Caco-2 (cell line): ENCODE measurements around the gene RNF2. TPM values are rescaled to one million over a fixed set of nuclear protein-coding genes. Genes with fewer than 3 reads are reported as not detected.
"Not testable (repeated sequence)": the region's sequence is repeated elsewhere in the genome, so short reads cannot be mapped to it uniquely, and the experiment has no call there.

ENCODE experiments used
- BruUV-seq: library from RNA; stranded (reverse); fragments of 400-500 nt; replicated peaks from 2 replicates; lab custom pipeline; 2021; lab: Mats Ljungman, UMichigan
- CTCF ChIA-PET: fragments of 300-600 bp; sonication (Branson Sonifier 250); formaldehyde crosslinking; loops from one replicate; lab custom pipeline; 2022; ENCODE audit warnings: antibody characterized with exemption; lab: Charles Lee
- POLR2A ChIA-PET: fragments of 300-600 bp; sonication (Branson Sonifier 250); formaldehyde crosslinking; loops from one replicate; lab custom pipeline; 2022; ENCODE audit warnings: antibody characterized with exemption; lab: Charles Lee
- DNase-seq, 2 experiments: peaks; one replicate each; pipeline versions ENCODE4 v3.0.0 to v3.0.0-alpha.2; 2020 to 2022
- H3K27me3 ChIP-seq: replicated peaks from 2 replicates; pipeline ENCODE4 v1.6.0; 2011; ENCODE audit warnings: low read length; ENCODE audit not compliant: control insufficient read depth, insufficient read depth
- H3K36me3 ChIP-seq: 2 replicates; pipeline ENCODE4 v1.5.1; 2011; ENCODE audit warnings: low read length; ENCODE audit not compliant: control insufficient read depth, insufficient read depth
- H3K4me1 ChIP-seq: fragments of 250-450 bp; sonication (Bioruptor Pico); 2 replicates; pipeline ENCODE4 v1.5.1; 2020; ENCODE audit warnings: mild to moderate bottlenecking
- H3K4me3 ChIP-seq: 2 replicates; pipeline ENCODE4 v1.5.1; 2011; ENCODE audit warnings: low read depth, mild to moderate bottlenecking, control low read depth, low read length
- H3K9me3 ChIP-seq: fragments of 250-450 bp; sonication (Bioruptor Pico); 2 replicates; pipeline ENCODE4 v1.5.1; 2020; ENCODE audit warnings: mild to moderate bottlenecking, moderate library complexity
- H3K27ac Mint-ChIP-seq: one replicate; pipeline ENCODE4 v1.8.0; 2022; ENCODE audit warnings: mixed read lengths; ENCODE audit not compliant: unreplicated experiment
- H3K27me3 Mint-ChIP-seq: one replicate; pipeline ENCODE4 v1.8.0; 2022; ENCODE audit warnings: mixed read lengths; ENCODE audit not compliant: insufficient read depth, unreplicated experiment
- H3K36me3 Mint-ChIP-seq: one replicate; pipeline ENCODE4 v1.8.0; 2022; ENCODE audit warnings: mild to moderate bottlenecking, mixed read lengths; ENCODE audit not compliant: insufficient read depth, unreplicated experiment
- H3K4me1 Mint-ChIP-seq: one replicate; pipeline ENCODE4 v1.8.0; 2022; ENCODE audit warnings: low read depth, mixed read lengths; ENCODE audit not compliant: unreplicated experiment
- H3K4me3 Mint-ChIP-seq: one replicate; pipeline ENCODE4 v1.8.0; 2022; ENCODE audit warnings: mild to moderate bottlenecking, moderate library complexity, mixed read lengths; ENCODE audit not compliant: unreplicated experiment
- H3K9me3 Mint-ChIP-seq: one replicate; pipeline ENCODE4 v1.8.0; 2022; ENCODE audit warnings: mixed read lengths; ENCODE audit not compliant: unreplicated experiment
- CTCF ChIP-seq, 2 experiments: fragments of 200-600 bp in 1 of 2; IDR thresholded peaks; 1 replicate in 1 of 2; 2 replicates in 1 of 2; pipeline versions ENCODE4 v1.5.1 to v1.8.0; 2011 to 2022; ENCODE audit warnings: antibody characterized with exemption in 1 of 2, control low read depth in 1 of 2, inconsistent platforms in 1 of 2, low read depth in 1 of 2, low read length in 1 of 2, mild to moderate bottlenecking in 1 of 2, moderate library complexity in 1 of 2; ENCODE audit not compliant: insufficient read depth in 1 of 2, severe bottlenecking in 1 of 2, unreplicated experiment in 1 of 2
- intact Hi-C: fragments of 100-400 bp; cut with micrococcal nuclease; formaldehyde crosslinking; loops from one replicate; pipeline ENCODE4 v1.10.0; 2022; ENCODE audit not compliant: unreplicated experiment
- total RNA-seq: library from RNA; stranded (reverse); gene quantifications from 2 replicates; pipeline ENCODE4 v1.2.3, GENCODE V29; 2022

The RNF2 gene
- total RNA-seq, 1 experiment from 2014 or later: 31.7 TPM

GRCh38 chr1:185059950-185060571, 14.7 kb downstream of the RNF2 start:
- no peak for DNase-seq
- ChIA-PET POLR2A (interaction anchor here (0.6 kb wide), 1 partner anchor 14 kb away, joined by 3 read pairs; no protein-coding TSS in a partner anchor), CTCF (no interaction called here)
- Mint-ChIP-seq H3K4me3 (no peak overlapping the region), H3K36me3 (no peaks in the 10 kb centered on the region), H3K27ac (no peak overlapping the region), H3K27me3 (no peaks in the 10 kb centered on the region), H3K9me3 (no peaks in the 10 kb centered on the region), H3K4me1 (no peaks in the 10 kb centered on the region)
- intact Hi-C loops: no loop called here
- no TSS peak for BruUV-seq
- H3K27me3 ChIP-seq: no peaks in the 10 kb centered on the region
- H3K4me3 ChIP-seq: no peak overlapping the region
- no peaks in the 10 kb centered on the region for H3K36me3 ChIP-seq
- H3K4me1 ChIP-seq: no peaks in the 10 kb centered on the region
- no peaks in the 10 kb centered on the region for H3K9me3 ChIP-seq
- no peak for TF ChIP-seq CTCF (IDR thresholded peaks at IDR 0.05; ENCODE audit: insufficient read depth in 1 of 2, low read depth in 1 of 2, low read length in 1 of 2, severe bottlenecking in 1 of 2, unreplicated experiment in 1 of 2)

- H3K27me3 ChIP-seq: no peaks in the 10 kb centered on the region
- no peak overlapping the region for H3K4me3 ChIP-seq
- H3K4me1 Mint-ChIP-seq: no peaks in the 10 kb centered on the region
- intact Hi-C loops: no loop called here
- H3K27ac Mint-ChIP-seq: no peak overlapping the region
- BruUV-seq: no TSS peak
- H3K4me3 Mint-ChIP-seq: no peak overlapping the region
- H3K36me3 Mint-ChIP-seq: peaks cover 7% of the 10 kb centered on the region
- no peaks in the 10 kb centered on the region for H3K9me3 ChIP-seq
- no peak for DNase-seq
- H3K27me3 Mint-ChIP-seq: no peaks in the 10 kb centered on the region
- ChIA-PET POLR2A (no interaction called here), CTCF (no interaction called here)
- no peaks in the 10 kb centered on the region for H3K9me3 Mint-ChIP-seq
- no peak for TF ChIP-seq CTCF (IDR thresholded peaks at IDR 0.05; ENCODE audit: insufficient read depth in 1 of 2, low read depth in 1 of 2, low read length in 1 of 2, severe bottlenecking in 1 of 2, unreplicated experiment in 1 of 2)
- no peaks in the 10 kb centered on the region for H3K36me3 ChIP-seq
- no peaks in the 10 kb centered on the region for H3K4me1 ChIP-seq
Measured at GRCh38 chr1:185062710-185063370, 17.5 kb downstream of the RNF2 start.

GRCh38 chr1:185063719-185064118, 18.4 kb downstream of the RNF2 start:
- no peaks in the 10 kb centered on the region for H3K36me3 ChIP-seq
- Mint-ChIP-seq H3K36me3 (peaks cover 7% of the 10 kb centered on the region), H3K27ac (no peak overlapping the region), H3K27me3 (no peaks in the 10 kb centered on the region), H3K4me3 (no peak overlapping the region), H3K9me3 (no peaks in the 10 kb centered on the region), H3K4me1 (no peaks in the 10 kb centered on the region)
- BruUV-seq: no TSS peak
- no peak for DNase-seq
- intact Hi-C loops: no loop called here
- TF ChIP-seq CTCF (IDR thresholded peaks at IDR 0.05; ENCODE audit: insufficient read depth in 1 of 2, low read depth in 1 of 2, low read length in 1 of 2, severe bottlenecking in 1 of 2, unreplicated experiment in 1 of 2): no peak
- H3K4me3 ChIP-seq: no peak overlapping the region
- CTCF ChIA-PET: no interaction called here
- no peaks in the 10 kb centered on the region for H3K27me3 ChIP-seq
- H3K9me3 ChIP-seq: no peaks in the 10 kb centered on the region
- POLR2A ChIA-PET: no interaction called here
- H3K4me1 ChIP-seq: no peaks in the 10 kb centered on the region

- BruUV-seq, H3K4me1 Mint-ChIP-seq, H3K4me3 ChIP-seq, H3K27me3 Mint-ChIP-seq, H3K36me3 ChIP-seq, H3K36me3 Mint-ChIP-seq, H3K27me3 ChIP-seq, H3K9me3 Mint-ChIP-seq, H3K4me3 Mint-ChIP-seq, H3K9me3 ChIP-seq, DNase-seq, CTCF ChIA-PET, intact Hi-C loops, H3K27ac Mint-ChIP-seq, POLR2A ChIA-PET, H3K4me1 ChIP-seq: not testable (repeated sequence)
Measured at GRCh38 chr1:185065006-185065405, 19.6 kb downstream of the RNF2 start.
